NCI-H1105 (cell line): Measurements from ENCODE around the gene HLX.

Experiments used
- DNase-seq: peaks from one replicate; lab custom pipeline; 2025; lab: John Stamatoyannopoulos, UW

The HLX gene

DNA sequence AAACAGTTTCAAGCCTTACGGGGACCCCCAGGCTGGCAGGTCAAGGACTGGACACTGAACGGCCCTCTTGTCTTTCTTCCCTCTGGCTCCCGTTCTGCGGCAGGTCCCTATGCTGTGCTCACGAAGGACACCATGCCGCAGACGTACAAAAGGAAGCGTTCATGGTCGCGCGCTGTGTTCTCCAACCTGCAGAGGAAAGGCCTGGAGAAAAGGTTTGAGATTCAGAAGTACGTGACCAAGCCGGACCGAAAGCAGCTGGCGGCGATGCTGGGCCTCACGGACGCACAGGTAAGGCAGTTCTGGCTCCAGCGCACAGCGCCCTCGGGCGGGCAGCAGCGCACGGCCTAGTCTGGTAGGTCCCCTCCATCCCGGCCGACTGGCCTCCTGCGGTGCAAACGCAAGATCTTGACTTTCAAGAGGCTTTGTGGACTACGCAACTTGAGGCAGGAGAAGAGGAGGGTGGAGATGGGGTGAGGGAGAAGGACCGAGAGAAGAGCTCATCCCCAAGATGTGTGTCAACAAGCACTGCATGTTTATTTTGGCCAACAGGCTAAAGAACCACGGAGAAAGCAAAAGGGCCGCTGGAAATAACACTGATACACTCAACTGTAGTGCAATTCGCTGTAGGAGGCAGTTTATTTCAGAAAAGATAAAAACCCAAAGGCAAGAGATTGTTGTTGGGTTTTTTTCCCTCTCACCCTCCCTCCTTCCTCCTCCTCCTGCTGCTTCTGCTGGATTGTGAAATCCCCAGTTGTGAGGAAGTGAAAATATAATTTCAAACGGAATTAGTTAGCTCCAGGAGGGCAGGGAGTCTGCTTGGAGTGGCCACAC is 3.0 kb downstream of the HLX start:
- DNase-seq, result no peak

DNA sequence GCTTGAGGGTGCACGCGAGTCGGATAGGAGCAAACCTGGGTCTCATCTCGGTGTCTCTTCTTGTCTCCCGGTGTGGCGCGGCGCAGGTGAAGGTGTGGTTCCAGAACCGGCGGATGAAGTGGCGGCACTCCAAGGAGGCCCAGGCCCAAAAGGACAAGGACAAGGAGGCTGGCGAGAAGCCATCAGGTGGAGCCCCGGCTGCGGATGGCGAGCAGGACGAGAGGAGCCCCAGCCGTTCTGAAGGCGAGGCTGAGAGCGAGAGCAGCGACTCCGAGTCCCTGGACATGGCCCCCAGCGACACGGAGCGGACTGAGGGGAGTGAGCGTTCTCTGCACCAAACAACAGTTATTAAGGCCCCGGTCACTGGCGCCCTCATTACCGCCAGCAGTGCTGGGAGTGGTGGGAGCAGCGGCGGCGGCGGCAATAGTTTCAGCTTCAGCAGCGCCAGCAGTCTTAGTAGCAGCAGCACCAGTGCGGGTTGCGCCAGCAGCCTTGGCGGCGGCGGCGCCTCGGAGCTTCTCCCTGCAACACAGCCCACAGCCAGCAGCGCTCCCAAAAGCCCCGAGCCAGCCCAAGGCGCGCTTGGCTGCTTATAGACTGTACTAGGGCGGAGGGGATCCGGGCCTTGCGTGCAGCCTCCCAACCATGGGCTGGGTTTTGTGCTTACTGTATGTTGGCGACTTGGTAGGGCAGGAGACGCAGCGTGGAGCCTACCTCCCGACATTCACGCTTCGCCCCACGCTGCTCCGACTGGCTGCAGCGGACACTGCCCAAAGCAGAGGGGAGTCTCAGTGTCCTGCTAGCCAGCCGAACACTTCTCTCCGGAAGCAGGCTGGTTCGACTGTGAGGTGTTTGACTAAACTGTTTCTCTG is 5.1 kb downstream of the HLX start:
- DNase-seq, result no peak

DNA sequence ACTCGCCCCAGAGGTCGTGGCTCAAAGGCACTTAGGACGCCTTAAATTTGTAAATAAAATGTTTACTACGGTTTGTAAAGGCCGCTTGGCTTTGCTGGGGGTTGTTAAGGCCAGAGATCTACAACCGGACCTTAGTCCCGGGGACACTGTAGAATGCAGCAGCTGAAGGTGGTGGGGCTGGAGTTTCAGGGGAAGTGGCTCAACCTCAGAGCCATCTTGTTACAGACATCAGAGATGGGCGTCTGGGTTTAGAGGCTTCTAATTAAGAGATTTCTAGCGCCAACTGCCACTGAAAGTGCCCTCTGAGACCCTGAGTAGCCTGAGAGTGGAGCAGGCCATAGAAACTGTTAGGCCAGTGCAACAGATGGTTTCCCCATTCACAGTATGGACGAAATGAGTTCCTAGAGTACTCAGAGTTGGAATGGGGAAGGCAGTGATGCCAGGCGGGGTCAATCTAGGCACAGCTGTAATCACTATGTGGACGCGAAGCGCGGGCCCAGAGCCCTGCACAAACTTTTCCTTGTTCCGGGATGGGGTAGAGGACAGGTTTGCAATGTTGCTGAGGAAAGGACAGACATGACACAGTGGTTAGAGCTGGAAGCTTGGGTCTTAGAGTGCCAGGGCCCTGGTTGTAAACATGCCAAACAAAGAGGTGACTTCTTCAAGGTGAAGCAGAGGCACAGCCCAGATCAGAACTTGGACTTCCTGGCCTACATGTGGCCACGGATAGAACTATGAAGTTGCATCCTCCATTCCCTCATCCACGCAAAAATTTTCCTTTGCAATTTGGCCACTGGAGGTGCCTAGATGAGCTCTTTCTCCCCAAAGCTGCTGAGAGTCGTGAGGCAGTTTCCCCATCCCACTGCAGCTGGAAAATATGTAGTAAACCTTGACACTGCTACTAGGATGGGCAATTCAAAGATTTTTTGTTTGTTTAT is 6.0 kb downstream of the HLX start:
- no peak for DNase-seq

DNA sequence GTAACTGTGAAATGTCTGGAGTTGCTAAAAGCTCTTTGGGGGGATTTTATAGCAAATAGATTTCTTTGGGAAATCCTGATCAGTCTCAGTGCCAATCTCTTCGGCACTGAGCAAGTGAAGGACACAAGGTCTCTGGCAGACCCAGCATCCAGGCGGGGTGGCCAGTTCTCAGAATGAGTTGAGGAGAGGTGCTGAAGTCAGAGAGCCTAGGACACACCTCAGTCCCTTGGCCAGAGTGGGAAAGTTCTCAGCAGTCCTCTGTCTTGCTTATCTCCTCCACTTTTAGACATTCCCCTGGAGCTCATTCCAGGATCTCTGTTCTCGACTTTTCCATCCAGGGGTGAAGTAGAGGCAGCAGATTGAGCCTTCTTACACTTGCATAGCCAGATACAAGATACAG is 6.7 kb downstream of the HLX start:
- no peak for DNase-seq

DNA sequence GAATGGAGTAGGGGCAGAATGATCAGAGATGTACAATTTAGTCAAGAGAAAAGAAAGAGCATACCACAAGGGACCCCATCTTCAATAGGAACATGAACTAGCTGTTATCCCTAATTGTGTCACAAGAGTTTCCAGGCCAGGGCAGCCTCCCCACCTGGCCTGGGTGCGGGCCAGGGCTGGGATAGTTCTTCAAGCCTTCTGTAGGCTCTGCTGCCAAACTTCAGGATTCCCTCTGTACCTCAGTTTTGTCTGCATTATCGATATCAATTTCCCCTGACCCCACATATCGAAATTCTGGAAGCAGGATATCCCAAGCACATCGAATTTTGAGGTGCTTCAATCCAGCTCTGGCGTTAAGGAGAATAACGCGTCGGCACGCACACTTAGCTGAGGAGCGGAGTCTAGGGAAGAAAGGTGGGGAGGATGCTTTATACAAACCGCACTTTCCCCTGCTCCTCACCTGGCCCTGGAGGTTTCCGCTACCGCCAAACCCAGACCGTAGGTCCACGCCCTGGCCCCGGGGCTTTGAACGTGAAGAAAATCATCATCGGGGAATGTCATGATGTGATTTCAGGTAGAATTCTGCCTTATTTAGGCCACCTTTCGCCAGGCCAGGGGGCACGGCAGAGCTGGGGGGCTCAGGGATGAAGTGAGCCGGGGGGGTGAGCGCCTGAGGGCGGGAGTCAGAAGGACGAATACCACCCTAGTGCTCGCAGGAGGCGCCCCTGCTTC is 7.4 kb downstream of the HLX start:
- no peak for DNase-seq

DNA sequence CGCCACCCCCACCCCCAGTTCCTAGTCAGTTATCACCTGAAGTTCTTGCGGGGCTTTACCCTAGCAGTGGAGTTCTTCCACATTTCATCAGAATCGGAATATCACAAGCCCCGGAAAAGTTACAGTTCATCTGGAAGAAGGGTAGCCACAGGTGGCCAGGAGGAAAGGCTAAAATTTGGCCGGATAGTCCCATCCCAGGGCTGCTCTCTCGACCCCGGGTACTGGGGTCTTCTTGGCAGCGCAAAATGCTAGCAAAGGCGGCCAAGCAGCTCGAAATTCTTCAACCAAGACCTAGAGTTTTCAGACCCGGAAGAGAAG is 7.9 kb downstream of the HLX start:
- no peak for DNase-seq

DNA sequence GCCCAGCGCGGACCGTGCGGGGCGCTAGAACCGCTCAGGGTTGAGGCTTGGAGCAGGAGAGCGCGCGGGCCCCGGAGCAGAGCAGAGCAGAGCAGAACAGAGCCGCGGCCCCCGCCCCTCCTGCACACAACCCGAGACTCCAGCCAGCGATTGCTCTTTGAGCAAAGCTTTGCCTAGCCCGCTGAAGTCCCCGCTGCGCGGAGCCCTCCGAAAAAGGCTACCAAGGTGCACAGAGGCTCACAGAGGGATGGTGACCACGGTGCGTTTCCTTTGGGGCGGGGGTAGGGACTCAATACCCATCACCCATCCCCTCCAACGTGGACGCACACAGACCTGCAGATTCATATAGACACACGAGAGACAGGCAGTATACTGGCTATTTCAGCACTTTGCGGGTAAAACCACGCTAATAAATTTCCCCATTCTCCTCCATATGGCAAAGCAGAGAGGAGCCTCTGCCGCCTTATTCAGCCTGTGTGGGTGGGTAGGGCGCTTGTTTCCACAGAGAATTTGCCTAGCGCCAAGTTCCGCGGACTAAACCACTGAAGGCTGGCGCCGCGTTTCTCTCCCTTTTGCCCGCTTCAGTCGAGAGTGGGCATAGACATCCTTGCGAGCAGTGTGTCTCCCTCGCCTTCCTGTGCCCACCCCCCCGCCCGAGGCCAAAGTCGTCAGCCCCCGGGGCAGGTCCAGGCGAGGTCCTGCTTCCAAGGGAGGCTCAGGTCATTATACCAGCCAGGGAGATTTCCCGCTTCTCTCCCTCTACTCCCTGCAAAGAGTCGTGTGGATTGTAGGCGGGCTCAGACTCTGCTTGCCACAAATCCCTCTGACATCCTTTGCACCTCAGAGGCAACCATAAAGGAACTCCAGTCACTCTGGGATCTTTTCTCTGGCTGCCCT is 8.5 kb downstream of the HLX start:
- DNase-seq, result no peak

DNA sequence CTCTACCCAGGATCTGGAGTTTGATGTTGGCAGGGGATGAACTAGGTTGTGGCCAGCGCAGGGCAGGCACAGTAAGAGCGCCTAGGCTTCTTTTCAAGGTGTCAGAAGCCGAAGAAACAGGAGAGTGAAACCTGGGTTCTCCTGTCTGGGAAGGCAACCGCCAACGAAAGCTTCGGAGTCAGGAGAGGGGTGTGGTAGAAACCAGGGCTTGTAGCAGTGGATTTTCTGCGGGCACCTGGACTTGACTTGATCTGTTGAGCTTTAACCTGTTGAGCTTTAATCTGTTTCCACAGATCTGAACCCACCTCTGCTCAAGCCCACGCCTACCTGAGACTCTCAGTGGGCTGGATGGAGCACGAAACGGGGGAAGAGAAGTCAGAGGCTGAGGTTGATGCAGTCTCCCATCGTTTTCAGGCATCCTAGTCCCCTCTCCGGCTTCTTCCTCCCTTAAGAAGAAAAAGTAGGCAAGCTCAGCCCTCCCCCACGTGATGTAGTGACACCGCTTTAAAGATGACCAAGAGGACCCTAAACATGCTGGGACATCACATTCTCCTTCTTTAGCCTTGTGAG is 9.3 kb downstream of the HLX start:
- DNase-seq, result no peak

DNA sequence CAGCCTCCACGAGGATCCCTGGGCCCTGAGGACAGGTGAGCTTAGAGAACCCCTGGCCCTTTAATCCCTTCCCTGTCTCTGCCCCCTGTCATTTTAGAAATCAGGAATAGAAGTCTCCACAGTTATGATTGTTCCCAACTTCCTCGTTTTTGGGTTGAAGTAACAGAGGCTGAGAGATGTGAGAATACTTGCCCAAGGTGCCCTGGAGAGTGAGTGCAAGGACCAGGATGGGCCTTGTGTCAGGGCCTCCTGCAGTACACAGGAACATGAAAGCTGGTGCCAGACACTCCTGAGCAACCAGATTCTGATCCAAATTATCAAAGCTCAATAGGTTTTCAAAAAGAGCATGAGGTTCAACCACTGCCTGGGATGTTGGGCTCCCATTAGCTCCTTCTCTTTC is 10.1 kb downstream of the HLX start:
- DNase-seq, result no peak

DNA sequence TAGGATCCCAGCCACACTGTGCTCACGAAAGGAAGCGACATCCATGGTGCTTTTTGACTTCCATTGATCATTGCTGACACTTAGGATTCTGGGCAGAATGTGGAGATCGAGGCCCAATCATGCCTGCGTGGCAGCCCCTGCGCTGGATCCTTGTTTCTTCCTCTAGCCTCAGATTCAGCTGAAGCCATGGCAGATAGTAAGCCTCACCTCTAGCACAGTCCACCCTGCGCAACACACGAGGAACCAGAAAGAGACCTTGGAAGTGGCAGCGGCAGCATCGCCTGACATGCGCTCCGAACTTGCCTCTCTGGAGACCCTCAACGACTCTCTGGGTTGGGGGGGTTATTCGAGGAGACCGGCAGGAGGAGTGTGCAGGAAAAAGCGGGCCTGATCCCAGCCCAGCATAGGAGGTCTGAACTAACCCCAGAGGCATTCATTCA is 10.6 kb downstream of the HLX start:
- DNase-seq, result no peak

DNA sequence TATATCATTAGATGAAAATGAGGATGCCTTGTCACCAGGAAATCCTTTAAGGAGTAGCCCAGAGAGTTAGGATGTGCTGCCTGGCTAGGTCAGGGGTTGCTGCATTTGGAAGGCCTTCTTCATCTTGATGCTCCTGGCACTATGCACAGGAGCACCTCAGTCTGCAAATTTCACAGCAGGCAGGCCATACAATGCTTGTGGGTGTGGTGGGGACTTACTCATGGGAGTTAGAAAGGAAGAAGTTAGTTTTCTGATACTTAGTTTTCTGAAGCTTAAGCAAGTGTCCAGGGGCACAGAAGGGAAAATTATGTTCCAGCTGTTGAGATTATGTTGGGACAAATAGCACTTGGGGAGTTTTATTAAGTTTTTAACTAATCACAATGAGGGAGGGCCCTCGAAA is 11.4 kb downstream of the HLX start:
- no peak for DNase-seq

DNA sequence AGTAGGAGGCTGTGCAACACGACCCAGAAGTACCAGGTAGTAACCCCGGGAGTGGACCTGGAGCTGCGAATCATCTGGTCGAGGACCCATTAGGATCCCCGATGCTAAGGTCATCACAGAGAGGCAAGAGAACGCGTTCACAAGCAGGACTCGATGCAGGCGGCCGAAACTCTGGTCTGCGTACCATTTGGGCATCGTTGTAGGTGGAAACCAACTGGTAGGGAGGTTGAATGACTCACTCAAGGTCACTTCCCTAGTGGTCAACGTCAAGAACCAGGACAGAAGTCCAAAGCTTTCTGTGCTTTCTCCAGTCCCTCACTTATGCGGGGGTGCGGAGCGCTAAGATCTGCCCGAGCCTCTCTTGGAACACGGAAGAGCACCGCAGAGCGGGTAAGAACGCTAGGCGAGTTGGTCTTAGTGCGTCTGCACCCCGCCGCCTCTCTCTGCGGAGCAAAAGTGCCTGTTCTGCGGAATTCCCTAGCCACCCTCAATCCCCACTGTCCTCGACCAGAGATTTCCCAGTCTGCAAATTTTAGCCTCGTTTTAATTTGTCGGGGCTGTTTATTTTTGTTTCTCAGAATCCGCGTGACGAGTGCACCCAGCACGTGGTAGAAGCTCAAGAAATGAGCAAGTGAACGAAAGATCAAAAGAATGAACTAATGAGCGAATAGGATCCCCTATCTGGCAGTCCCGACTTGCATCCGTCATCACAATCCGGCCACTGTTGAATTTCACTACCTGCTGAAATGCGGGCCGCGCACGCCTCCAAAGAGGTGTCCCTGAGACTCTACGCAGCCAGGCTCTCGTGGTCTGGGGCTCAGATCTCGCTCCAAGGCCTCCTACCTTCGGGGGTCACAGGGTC is 12.2 kb downstream of the HLX start:
- DNase-seq, result no peak

DNA sequence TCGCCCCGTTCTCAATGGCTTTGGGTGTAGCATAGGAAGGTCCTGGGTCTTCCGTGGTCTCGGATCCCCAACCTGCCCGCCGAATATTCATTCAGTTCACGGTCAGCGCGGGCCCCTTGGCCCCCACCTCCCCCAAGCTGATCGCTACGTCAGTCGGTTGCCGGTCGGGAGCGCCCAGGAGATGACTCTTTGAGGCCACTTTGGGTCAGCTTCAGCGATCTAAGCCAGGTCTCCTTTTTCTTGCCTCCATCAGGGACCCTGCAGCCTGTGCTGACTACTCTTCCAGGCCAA is 12.8 kb downstream of the HLX start:
- DNase-seq, result no peak

DNA sequence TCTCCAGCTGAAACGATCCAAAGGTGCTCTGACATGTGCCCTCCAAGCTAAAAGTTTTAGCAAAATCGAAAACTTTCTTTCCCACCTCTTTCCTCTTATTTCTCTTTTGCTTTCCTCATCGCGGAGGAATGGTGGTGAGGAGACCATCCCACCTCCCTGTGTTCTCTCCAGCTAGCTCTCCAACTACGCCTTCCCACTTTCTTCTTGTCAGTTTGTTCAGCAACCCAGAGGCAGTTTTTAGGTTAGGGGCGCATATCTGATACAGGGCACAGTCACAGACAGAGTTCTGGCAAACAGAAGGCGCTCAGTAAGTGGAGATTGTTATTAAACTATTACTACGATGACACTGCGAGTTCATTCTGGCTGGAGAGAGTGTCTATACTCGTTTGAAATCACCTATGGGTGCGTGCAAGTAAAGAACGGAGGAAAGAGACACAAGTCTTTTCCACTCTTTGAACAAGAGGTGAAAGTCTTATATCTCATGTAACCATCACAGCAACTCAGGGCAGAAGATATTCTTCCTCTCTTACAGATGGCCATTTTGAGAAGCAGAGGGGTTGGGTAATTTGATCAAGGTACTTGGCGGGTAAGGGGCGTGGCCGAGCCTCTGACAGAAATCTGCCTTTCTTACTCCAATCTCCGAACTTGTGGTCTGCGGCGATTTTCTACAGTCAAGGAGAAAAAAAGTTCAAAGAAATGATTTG is 13.9 kb downstream of the HLX start:
- no peak for DNase-seq

DNA sequence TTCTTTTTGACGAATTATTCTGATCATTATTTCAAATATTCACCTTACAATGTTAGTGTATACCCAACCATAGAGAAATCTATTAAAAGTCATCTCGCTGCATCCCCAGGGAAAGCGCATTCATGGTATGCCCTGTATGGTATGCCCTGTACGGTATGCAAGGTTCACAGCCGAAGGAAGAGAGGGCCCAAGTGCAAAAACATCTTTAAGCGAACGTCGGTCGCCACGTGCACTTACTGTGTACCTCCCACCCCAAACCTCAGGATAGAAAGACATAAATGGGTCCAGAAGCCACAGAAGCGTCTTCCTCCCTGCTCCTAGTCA is 14.4 kb downstream of the HLX start:
- DNase-seq, result no peak

DNA sequence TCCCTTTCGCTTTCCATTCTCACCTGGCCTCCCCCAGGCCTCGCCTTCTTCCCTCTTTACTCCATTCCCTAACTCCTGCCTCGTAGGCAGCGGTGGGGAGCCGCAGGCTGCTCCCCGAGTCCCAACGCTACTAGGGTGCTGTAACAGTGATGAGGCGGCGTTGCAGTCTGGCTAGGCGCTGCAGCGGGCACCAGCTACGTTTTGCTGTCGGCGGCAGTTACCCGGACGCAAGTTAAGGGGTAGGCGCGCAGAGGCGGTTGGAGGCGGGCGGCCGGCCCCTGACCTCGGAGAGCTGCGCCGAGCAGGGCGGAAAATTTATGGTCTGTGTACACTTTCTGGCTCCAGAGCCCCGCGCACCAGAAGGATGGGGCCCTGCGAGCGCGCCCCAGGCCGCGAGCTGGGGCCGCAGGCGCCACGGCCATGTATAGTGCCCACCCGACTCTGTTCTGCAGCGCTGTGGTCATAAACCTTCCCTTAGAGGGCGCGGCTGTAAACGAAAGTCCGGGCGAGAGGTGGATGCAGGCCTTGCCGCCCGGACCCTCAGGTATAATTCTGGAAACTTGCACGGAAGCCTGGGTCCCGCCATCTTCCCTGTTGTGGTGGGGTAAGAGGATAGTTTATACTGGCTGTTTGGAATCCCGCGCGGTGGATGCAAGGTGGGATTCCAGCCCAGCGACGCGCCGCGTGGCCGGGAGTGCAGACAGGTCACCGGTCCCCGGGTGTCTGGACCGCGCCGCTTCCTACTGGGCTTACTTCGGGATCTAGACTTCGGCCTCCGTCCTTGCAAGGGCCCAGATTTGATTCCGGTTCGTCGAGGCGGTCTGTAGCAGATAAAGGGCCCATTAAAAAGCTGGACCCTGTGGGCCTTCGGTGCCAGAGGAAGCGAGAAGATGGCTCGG is 15.0 kb downstream of the HLX start:
- no peak for DNase-seq

DNA sequence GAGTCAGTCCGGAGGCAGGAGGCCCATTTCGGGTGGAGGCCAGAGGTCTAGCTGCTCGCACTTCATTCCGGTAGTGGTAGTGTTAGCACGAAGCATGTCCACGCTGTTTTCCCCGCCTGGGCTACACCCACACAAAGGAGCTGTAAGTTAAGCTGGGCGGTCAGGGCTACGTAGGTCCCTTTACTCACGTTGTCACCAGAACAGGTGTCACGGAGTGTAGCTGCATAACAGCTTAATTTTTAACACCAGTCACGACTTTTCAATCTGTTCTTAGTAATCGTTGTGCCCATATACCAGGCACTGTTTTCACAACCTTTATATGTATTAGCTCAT is 15.6 kb downstream of the HLX start:
- DNase-seq, result no peak

DNA sequence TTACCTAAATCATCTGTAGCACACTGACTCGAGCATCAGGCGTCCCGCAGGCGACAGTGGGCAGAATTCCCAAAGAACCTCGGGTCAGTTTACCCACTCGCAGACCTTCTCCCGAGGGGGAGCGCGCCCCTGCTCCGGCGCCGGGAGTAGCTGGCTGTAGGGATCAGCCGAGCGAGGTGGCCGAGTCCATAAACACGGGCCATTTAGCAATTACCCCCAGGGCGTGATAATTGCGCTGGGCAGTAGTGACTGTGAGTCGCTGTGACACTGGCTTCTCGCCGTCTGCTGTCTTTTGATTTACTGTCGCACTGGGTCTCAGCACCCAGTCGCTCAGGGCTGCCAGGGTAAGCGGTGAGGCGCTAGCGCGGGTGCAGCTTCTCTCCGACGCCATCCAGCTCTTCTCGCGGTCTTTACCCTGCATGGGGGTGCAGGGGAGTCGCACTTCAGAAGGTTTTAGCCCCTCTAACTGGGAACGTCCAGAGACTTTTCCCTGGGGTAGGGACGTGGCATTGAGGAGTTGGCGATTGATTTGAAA is 16.2 kb downstream of the HLX start:
- no peak for DNase-seq
